Ishikawa (cell line): ENCODE data around the gene OR13J1.

Experiments
- CEBPB ChIP-seq: IDR thresholded peaks from 2 replicates; pipeline ENCODE4 v1.6.1; 2012
- CREB1 ChIP-seq: IDR thresholded peaks from 2 replicates; pipeline ENCODE4 v1.6.1; 2012; ENCODE audit warnings: low read depth
- EGR1 ChIP-seq: IDR thresholded peaks from 2 replicates; pipeline ENCODE4 v1.6.1; 2012
- EP300 ChIP-seq: IDR thresholded peaks from 2 replicates; pipeline ENCODE4 v1.6.1; 2012; ENCODE audit warnings: borderline replicate concordance
- FOXM1 ChIP-seq: IDR thresholded peaks from 2 replicates; pipeline ENCODE4 v1.6.1; 2012; ENCODE audit warnings: low read depth, borderline replicate concordance
- MAX ChIP-seq: IDR thresholded peaks from 2 replicates; pipeline ENCODE4 v1.6.1; 2012
- NFIC ChIP-seq: IDR thresholded peaks from 2 replicates; pipeline ENCODE4 v1.6.1; 2012
- RAD21 ChIP-seq: IDR thresholded peaks from 2 replicates; pipeline ENCODE4 v1.6.1; 2012; ENCODE audit warnings: low read depth
- REST ChIP-seq: IDR thresholded peaks from 2 replicates; pipeline ENCODE4 v1.6.1; 2012; ENCODE audit warnings: low read depth, mild to moderate bottlenecking
- TAF1 ChIP-seq: IDR thresholded peaks from 2 replicates; pipeline ENCODE4 v1.6.1; 2012; ENCODE audit warnings: low read depth, mild to moderate bottlenecking
- TCF12 ChIP-seq: IDR thresholded peaks from 2 replicates; pipeline ENCODE4 v1.6.1; 2012; ENCODE audit warnings: low read depth
- TEAD4 ChIP-seq: IDR thresholded peaks from 2 replicates; pipeline ENCODE4 v1.6.1; 2012
- USF1 ChIP-seq: IDR thresholded peaks from 2 replicates; pipeline ENCODE4 v1.6.1; 2012
- YY1 ChIP-seq: IDR thresholded peaks from 2 replicates; pipeline ENCODE4 v1.6.1; 2012; ENCODE audit warnings: low read depth
- ZBTB7A ChIP-seq: IDR thresholded peaks from 2 replicates; pipeline ENCODE4 v1.6.1; 2012; ENCODE audit warnings: low read depth

Gene OR13J1

GRCh38 chr9:35829084-35829763 is 41.0 kb downstream of the OR13J1 start, which contains the start of gene TMEM8B:
Gene TMEM8B, plus strand, starts transcription at chr9:35829228. Its CDS starts 220 bp downstream, at chr9:35829448.
- TF ChIP-seq ZBTB7A (peak; percentile 88; the same call in 1 of the 2 replicates), RAD21 (no peak), CREB1 (peak; percentile 57; the same call in 1 of the 2 replicates)

GRCh38 chr9:35828716-35829083 is 41.5 kb downstream of the OR13J1 start, which contains the start of gene FAM221B:
Gene FAM221B, minus strand, starts transcription at chr9:35828732. Its CDS starts 2,571 bp downstream, at chr9:35826161.
- TF ChIP-seq REST, result no peak
- no peak for TF ChIP-seq CREB1
- TF ChIP-seq EGR1, result no peak
- TF ChIP-seq ZBTB7A, result 0 out of 2 replicates have a peak, but pooled peaks have one; percentile 39
- TF ChIP-seq RAD21, result no peak
- no peak; the same call in 1 of the 2 replicates for TF ChIP-seq TAF1
- no peak for TF ChIP-seq FOXM1

- no peak for TF ChIP-seq USF1
- TF ChIP-seq TEAD4, result no peak
- no peak for TF ChIP-seq YY1
- no peak for TF ChIP-seq TCF12
- TF ChIP-seq NFIC, result no peak
- TF ChIP-seq FOXM1, result no peak
- no peak for TF ChIP-seq REST
- no peak for TF ChIP-seq RAD21
- no peak for TF ChIP-seq TAF1
- TF ChIP-seq EP300, result no peak
- TF ChIP-seq CREB1, result no peak
- no peak for TF ChIP-seq CEBPB
- no peak for TF ChIP-seq ZBTB7A
- TF ChIP-seq EGR1, result no peak
- no peak for TF ChIP-seq MAX
Measured at GRCh38 chr9:35827486-35827885, 42.7 kb downstream of the OR13J1 start.

GRCh38 chr9:35826071-35826701 is 44.0 kb downstream of the OR13J1 start:
- TF ChIP-seq RAD21 (peak; percentile 36), MAX (no peak)

GRCh38 chr9:35822926-35823325 is 47.3 kb downstream of the OR13J1 start:
- no peak for TF ChIP-seq MAX
- no peak for TF ChIP-seq YY1
- no peak for TF ChIP-seq EGR1
- TF ChIP-seq TAF1, result no peak
- TF ChIP-seq REST, result no peak
